Glutamatergic neuron (in vitro differentiated cells): ENCODE results near the gene COG2. TPM values are rescaled to one million over a fixed set of nuclear protein-coding genes. Genes with fewer than 3 reads are reported as not detected.
"Not testable (repeated sequence)": the region's sequence is repeated elsewhere in the genome, so short reads cannot be mapped to it uniquely, and the experiment has no call there.

ENCODE experiments used
- DNase-seq: peaks from one replicate; pipeline ENCODE4 v3.0.0; 2022
- H3K27ac Mint-ChIP-seq: one replicate; pipeline ENCODE4 v1.8.0; 2020; ENCODE audit warnings: mild to moderate bottlenecking, mixed read lengths, inconsistent platforms; ENCODE audit not compliant: unreplicated experiment
- H3K27me3 Mint-ChIP-seq: one replicate; pipeline ENCODE4 v1.8.0; 2020; ENCODE audit warnings: mild to moderate bottlenecking, moderate library complexity, mixed read lengths, inconsistent platforms; ENCODE audit not compliant: unreplicated experiment
- H3K36me3 Mint-ChIP-seq: one replicate; pipeline ENCODE4 v1.8.0; 2020; ENCODE audit warnings: mild to moderate bottlenecking, mixed read lengths, inconsistent platforms; ENCODE audit not compliant: unreplicated experiment
- H3K4me1 Mint-ChIP-seq: one replicate; pipeline ENCODE4 v1.8.0; 2020; ENCODE audit warnings: mild to moderate bottlenecking, low read depth, mixed read lengths, inconsistent platforms; ENCODE audit not compliant: unreplicated experiment
- H3K4me3 Mint-ChIP-seq: one replicate; pipeline ENCODE4 v1.8.0; 2020; ENCODE audit warnings: mild to moderate bottlenecking, mixed read lengths, inconsistent platforms; ENCODE audit not compliant: unreplicated experiment
- H3K9me3 Mint-ChIP-seq: one replicate; pipeline ENCODE4 v1.8.0; 2020; ENCODE audit warnings: mild to moderate bottlenecking, moderate library complexity, mixed read lengths, inconsistent platforms; ENCODE audit not compliant: unreplicated experiment
- total RNA-seq: library from RNA; stranded (reverse); fragmentation: NEBNext Ultra II Directional; extraction: Animal tissue kit (Norgen Biotek cat#: 25700); gene quantifications from one replicate; pipeline ENCODE4 v1.2.1, GENCODE V29; 2021; ENCODE audit not compliant: unreplicated experiment
- TF ChIP-seq, protein P1 (sequence below): fragments of 200-600 bp; sonication (generic); IDR thresholded peaks from one replicate; pipeline ENCODE4 v1.5.0; 2021; ENCODE audit not compliant: partially characterized antibody, unreplicated experiment

Gene COG2
- total RNA-seq, 1 donor from 2014 or later: 29.0 TPM

DNA sequence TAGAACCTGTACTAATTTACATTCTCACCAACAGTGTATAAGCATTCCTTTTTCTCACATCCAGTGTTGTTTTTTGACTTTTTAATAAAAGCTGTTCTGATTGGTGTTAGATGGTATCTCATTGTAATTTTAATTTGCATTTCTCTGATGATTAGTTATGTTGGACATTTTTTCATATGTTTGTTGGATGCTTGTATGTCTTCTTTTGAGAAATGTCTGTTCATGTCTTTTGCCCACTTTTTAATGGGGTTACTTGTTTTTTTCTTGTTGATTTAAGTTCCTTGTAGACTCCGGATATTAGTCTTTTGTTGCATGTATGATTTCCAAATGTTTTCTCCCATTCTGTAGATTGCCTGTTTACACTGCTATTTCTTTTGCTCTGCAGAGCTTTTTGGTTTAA, 8.0 kb downstream of the COG2 start:
- no peaks in the 10 kb centered on the region for H3K27me3 Mint-ChIP-seq
- H3K4me3 Mint-ChIP-seq: no peak overlapping the region
- peaks cover 4% of the 10 kb centered on the region for H3K9me3 Mint-ChIP-seq
- TF ChIP-seq, protein P1, sequence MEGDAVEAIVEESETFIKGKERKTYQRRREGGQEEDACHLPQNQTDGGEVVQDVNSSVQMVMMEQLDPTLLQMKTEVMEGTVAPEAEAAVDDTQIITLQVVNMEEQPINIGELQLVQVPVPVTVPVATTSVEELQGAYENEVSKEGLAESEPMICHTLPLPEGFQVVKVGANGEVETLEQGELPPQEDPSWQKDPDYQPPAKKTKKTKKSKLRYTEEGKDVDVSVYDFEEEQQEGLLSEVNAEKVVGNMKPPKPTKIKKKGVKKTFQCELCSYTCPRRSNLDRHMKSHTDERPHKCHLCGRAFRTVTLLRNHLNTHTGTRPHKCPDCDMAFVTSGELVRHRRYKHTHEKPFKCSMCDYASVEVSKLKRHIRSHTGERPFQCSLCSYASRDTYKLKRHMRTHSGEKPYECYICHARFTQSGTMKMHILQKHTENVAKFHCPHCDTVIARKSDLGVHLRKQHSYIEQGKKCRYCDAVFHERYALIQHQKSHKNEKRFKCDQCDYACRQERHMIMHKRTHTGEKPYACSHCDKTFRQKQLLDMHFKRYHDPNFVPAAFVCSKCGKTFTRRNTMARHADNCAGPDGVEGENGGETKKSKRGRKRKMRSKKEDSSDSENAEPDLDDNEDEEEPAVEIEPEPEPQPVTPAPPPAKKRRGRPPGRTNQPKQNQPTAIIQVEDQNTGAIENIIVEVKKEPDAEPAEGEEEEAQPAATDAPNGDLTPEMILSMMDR: no peak
- no peaks in the 10 kb centered on the region for H3K4me1 Mint-ChIP-seq
- DNase-seq: no peak
- no peak overlapping the region for H3K27ac Mint-ChIP-seq
- H3K36me3 Mint-ChIP-seq: peaks cover 15% of the 10 kb centered on the region

DNA sequence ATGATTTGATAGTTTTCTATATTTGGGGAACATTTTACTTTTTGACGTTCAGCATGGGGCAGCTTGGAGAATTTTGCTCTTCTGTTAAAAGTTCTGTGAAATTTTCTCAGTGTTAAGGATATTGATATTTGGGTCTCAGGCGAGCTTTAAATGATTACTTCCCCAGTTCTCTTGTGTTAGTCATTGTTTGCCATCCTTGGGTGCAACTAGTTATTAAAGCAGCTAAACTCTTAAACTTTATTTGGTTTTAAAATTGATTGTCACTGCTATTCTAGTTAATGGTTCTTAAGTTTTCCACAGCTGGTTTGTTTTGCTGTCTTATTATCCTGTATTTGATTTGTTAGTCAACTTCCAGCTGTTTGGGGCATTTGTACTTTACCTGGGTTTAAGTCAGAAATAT, 9.0 kb downstream of the COG2 start:
- Mint-ChIP-seq H3K9me3 (peaks cover 3% of the 10 kb centered on the region), H3K4me1 (no peaks in the 10 kb centered on the region), H3K4me3 (no peak overlapping the region), H3K27me3 (no peaks in the 10 kb centered on the region), H3K27ac (no peak overlapping the region), H3K36me3 (peaks cover 11% of the 10 kb centered on the region)
- DNase-seq: no peak
- TF ChIP-seq, protein P1: no peak

DNA sequence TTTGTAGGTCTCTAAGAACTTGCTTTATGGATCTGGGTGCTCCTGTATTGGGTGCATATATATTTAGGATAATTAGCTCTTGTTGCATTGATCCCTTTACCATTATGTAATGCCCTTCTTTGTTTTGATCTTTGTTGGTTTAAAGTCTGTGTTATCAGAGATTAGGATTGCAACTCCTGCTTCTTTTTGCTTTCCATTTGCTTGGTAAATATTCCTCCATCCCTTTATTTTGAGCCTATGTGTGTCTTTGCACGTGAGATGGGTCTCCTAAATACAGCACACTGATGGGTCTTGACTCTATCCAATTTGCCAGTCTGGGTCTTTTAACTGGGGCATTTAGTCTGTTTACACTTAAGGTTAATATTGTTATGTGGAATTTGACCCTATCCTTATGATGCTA, 14.4 kb downstream of the COG2 start:
- peaks cover 10% of the 10 kb centered on the region for H3K36me3 Mint-ChIP-seq
- not testable (repeated sequence) for H3K27me3 Mint-ChIP-seq, H3K4me3 Mint-ChIP-seq, DNase-seq, H3K9me3 Mint-ChIP-seq, H3K4me1 Mint-ChIP-seq, H3K27ac Mint-ChIP-seq

DNA sequence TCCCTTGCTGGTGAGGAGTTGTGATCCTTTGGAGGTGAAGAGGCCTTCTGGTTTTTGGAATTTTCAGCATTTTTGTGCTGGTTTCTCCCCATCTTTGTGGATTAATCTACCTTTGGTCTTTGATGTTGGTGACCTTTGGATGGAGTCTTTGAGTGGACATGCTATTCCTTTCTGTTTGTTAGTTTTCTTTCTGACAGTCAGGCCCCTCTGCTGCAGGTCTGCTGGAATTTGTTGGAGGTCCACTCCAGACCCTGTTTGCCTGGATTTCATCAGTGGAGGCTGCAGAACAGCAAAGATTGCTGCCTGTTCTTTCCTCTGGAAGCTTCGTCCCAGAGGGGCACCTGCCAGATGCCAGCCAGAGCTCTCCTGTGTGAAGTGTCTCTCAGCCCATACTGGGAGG, 15.8 kb downstream of the COG2 start:
- H3K4me3 Mint-ChIP-seq, DNase-seq, H3K27ac Mint-ChIP-seq, H3K9me3 Mint-ChIP-seq, H3K27me3 Mint-ChIP-seq: not testable (repeated sequence)
- peaks cover 10% of the 10 kb centered on the region for H3K36me3 Mint-ChIP-seq
- H3K4me1 Mint-ChIP-seq: peaks cover 13% of the 10 kb centered on the region

DNA sequence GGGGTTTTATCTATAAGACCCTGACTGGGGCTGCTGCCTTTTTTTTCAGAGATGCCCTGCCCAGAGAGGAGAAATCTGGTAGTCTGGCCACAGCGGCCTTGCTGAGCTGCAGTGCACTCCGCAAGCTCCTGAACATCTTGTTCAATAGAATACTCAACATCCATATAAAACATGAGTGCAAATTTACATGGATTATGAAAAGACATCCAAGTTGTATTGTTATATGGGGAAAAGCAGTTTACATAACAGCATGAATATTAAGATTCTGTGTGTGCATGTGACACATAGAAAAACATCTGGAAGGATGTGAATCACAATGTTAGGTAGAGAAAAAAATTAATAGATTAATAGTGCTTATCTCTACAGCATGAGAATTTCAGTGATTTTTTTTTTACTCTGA, 16.4 kb downstream of the COG2 start:
- Mint-ChIP-seq H3K36me3 (peaks cover 8% of the 10 kb centered on the region), H3K9me3 (peaks cover 5% of the 10 kb centered on the region), H3K4me1 (peaks cover 13% of the 10 kb centered on the region), H3K4me3 (no peak overlapping the region), H3K27ac (no peak overlapping the region), H3K27me3 (peaks cover 2% of the 10 kb centered on the region)
- TF ChIP-seq, protein P1: no peak
- DNase-seq: no peak

DNA sequence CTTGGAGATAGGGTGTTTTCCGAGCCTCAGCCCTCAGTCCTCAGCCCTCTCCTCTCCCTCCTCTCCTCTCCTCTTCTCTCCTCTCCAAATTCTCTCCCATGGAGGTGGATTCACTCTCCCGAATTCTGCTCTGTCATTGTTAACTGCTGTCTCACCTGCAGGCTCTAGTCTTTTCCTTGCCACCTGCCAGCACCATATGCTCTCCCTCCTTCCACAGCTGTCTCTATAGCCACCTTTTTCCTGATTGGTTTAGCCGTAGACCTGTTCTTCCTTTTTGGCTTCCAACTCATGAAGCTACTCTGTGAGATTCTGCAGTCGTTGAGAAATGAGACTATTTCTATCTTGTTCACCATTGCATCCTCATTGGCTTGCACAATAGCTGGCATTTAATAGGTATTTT, 19.7 kb downstream of the COG2 start:
- Mint-ChIP-seq H3K36me3 (peaks cover 10% of the 10 kb centered on the region), H3K4me3 (peak overlapping the region; percentile 59), H3K4me1 (peaks cover 21% of the 10 kb centered on the region), H3K27ac (peak overlapping the region; percentile 78), H3K9me3 (peaks cover 3% of the 10 kb centered on the region), H3K27me3 (peaks cover 2% of the 10 kb centered on the region)
- DNase-seq: no peak
- TF ChIP-seq, protein P1: no peak
